Peyer's patch (tissue), 4 donors: ENCODE measurements around the gene AP2A1. TPM values are rescaled to one million over a fixed set of nuclear protein-coding genes. Genes with fewer than 3 reads are reported as not detected.

Experiments
- DNase-seq, 3 donors: peaks; one replicate each; pipeline ENCODE4 v3.0.0-alpha.2; 2017 to 2019
- H3K27ac ChIP-seq, 4 donors: fragments of 200-600 bp; sonication (generic); one replicate each; pipeline ENCODE4 v1.5.1; 2016 to 2019
- H3K27me3 ChIP-seq, 2 donors: fragments of 200-600 bp; sonication (generic); one replicate each; pipeline ENCODE4 v1.5.1; 2019
- H3K36me3 ChIP-seq, 3 donors: fragments of 200-600 bp; sonication (generic); one replicate each; pipeline ENCODE4 v1.5.1; 2016 to 2019
- H3K4me1 ChIP-seq, 4 donors: fragments of 200-600 bp; sonication (generic); one replicate each; pipeline ENCODE4 v1.5.1; 2016 to 2019
- H3K4me3 ChIP-seq, 4 donors: fragments of 200-600 bp; sonication (generic); 1 replicate in 3 of 4; 2 replicates in 1 of 4; pipeline ENCODE4 v1.5.1; 2016 to 2019; ENCODE audit warnings: mild to moderate bottlenecking in 1 of 4
- H3K9me3 ChIP-seq, 4 donors: fragments of 200-600 bp; sonication (generic); one replicate each; pipeline ENCODE4 v1.5.1; 2016 to 2019; ENCODE audit warnings: mild to moderate bottlenecking in 1 of 4
- CTCF ChIP-seq, 6 experiments: fragments of 450-650 bp in 4 of 6; fragments of 200-600 bp in 2 of 6; sonication (generic) in 1 of 6; IDR thresholded peaks; one replicate each; pipeline ENCODE4 v1.5.1; 2017 to 2019; ENCODE audit warnings: antibody characterized with exemption in 6 of 6, mild to moderate bottlenecking in 3 of 6, moderate library complexity in 1 of 6
- POLR2A ChIP-seq, 2 donors: fragments of 450-650 bp; IDR thresholded peaks; one replicate each; pipeline ENCODE4 v1.5.1; 2017; ENCODE audit warnings: antibody characterized with exemption in 2 of 2, mild to moderate bottlenecking in 2 of 2, moderate library complexity in 2 of 2
- total RNA-seq, 4 donors: library from RNA; depleted of rRNA; stranded (reverse); fragments of >200 nt; gene quantifications; one replicate each; pipeline ENCODE4 v1.1.0, GENCODE V29; 2016

AP2A1 gene
- total RNA-seq, 4 donors from 2014 or later, result 57.8 to 102 (median 85.1) TPM

GRCh38 chr19:49766007-49766929 is 533 bp upstream of the AP2A1 start:
- TF ChIP-seq POLR2A (IDR thresholded peaks at IDR 0.05) (peak; percentile 28 to 82), CTCF (IDR thresholded peaks at IDR 0.05) (peak in 1 of 6 experiments; percentile 19)
- H3K36me3 ChIP-seq, result no peaks in the 10 kb centered on the region
- H3K9me3 ChIP-seq, result no peaks in the 10 kb centered on the region
- H3K27me3 ChIP-seq, result no peaks in the 10 kb centered on the region
- DNase-seq, result peak; percentile 99 to 100 (median 100)
- peak overlapping the region; percentile 85 to 91 (median 88) for H3K27ac ChIP-seq
- H3K4me3 ChIP-seq, result peak overlapping the region; percentile 71 to 95 (median 81)
- peaks cover 5 to 27% (median 6%) of the 10 kb centered on the region in 4 donors for H3K4me1 ChIP-seq

- Histone ChIP-seq H3K27me3 (no peaks in the 10 kb centered on the region), H3K36me3 (no peaks in the 10 kb centered on the region), H3K27ac (peak overlapping the region; percentile 85 to 91 (median 88)), H3K9me3 (no peaks in the 10 kb centered on the region), H3K4me3 (peak overlapping the region; percentile 71 to 95 (median 81)), H3K4me1 (peaks cover 5 to 30% (median 6%) of the 10 kb centered on the region in 4 donors)
- no peak for TF ChIP-seq CTCF (IDR thresholded peaks at IDR 0.05)
- DNase-seq, result no peak
Observed at GRCh38 chr19:49767381-49767780, 580 bp downstream of the AP2A1 start.

- Histone ChIP-seq H3K9me3 (no peaks in the 10 kb centered on the region), H3K36me3 (no peaks in the 10 kb centered on the region), H3K4me1 (peaks cover 5 to 30% (median 6%) of the 10 kb centered on the region in 4 donors), H3K27me3 (no peaks in the 10 kb centered on the region), H3K27ac (no peak overlapping the region), H3K4me3 (peak overlapping the region in 3 of 4 donors; percentile 71 to 95 (median 77))
- DNase-seq, result no peak
- no peak for TF ChIP-seq POLR2A (IDR thresholded peaks at IDR 0.05)
- no peak for TF ChIP-seq CTCF (IDR thresholded peaks at IDR 0.05)
Observed at GRCh38 chr19:49767967-49768581, 1.3 kb downstream of the AP2A1 start.

GRCh38 chr19:49770529-49770928 is 3.7 kb downstream of the AP2A1 start:
- H3K36me3 ChIP-seq, result no peaks in the 10 kb centered on the region
- DNase-seq, result no peak
- TF ChIP-seq POLR2A (IDR thresholded peaks at IDR 0.05) (no peak), CTCF (IDR thresholded peaks at IDR 0.05) (no peak)
- H3K9me3 ChIP-seq, result no peaks in the 10 kb centered on the region
- H3K27me3 ChIP-seq, result no peaks in the 10 kb centered on the region
- peaks cover 5 to 30% (median 6%) of the 10 kb centered on the region in 4 donors for H3K4me1 ChIP-seq
- no peak overlapping the region for H3K27ac ChIP-seq
- H3K4me3 ChIP-seq, result no peak overlapping the region

GRCh38 chr19:49771674-49772139 is 4.9 kb downstream of the AP2A1 start:
- no peaks in the 10 kb centered on the region for H3K27me3 ChIP-seq
- DNase-seq, result peak in 2 of 3 donors; percentile 73 to 78
- H3K27ac ChIP-seq, result peak overlapping the region in 2 of 4 donors; percentile 43 to 51

More at GRCh38 chr19:49771674-49772139, 4.9 kb downstream of the AP2A1 start:
- Histone ChIP-seq H3K36me3 (peaks cover 0 to 9% (median 0%) of the 10 kb centered on the region in 3 donors), H3K9me3 (no peaks in the 10 kb centered on the region), H3K4me1 (peaks cover 0 to 25% (median 6%) of the 10 kb centered on the region in 4 donors), H3K4me3 (no peak overlapping the region)
- TF ChIP-seq CTCF (IDR thresholded peaks at IDR 0.05) (no peak), POLR2A (IDR thresholded peaks at IDR 0.05) (no peak)
